H1 (cell line): ENCODE measurements around the gene ZMYND10. TPM values are rescaled to one million over a fixed set of nuclear protein-coding genes. Genes with fewer than 3 reads are reported as not detected.

ENCODE experiments used
- HDAC2 ChIP-seq, 2 experiments: fragments of 300-600 bp in 1 of 2; sonication (generic) in 1 of 2; IDR thresholded peaks; 2 replicates each; pipeline ENCODE4 v1.6.1; 2011 to 2012; ENCODE audit warnings: low read depth in 2 of 2, low read length in 2 of 2, mild to moderate bottlenecking in 2 of 2, moderate library complexity in 2 of 2, borderline replicate concordance in 1 of 2, inconsistent platforms in 1 of 2
- TBP ChIP-seq: IDR thresholded peaks from 2 replicates; pipeline ENCODE4 v1.6.1; 2011; ENCODE audit warnings: low read depth, low read length, improper control_type of control experiment
- polyA plus RNA-seq, 7 experiments: library from polyadenylated mRNA; depleted of rRNA in 3 of 7; stranded (reverse) in 5 of 7; unstranded in 2 of 7; fragments of >200 nt in 5 of 7; fragments of 200-250 nt in 2 of 7; gene quantifications; 1 replicate in 5 of 7; 2 replicates in 1 of 7; 4 replicates in 1 of 7; pipeline versions ENCODE4 v1.2.1 to v1.2.3, GENCODE V29; 2011 to 2013; ENCODE audit warnings: missing spikeins in 2 of 7, mixed read lengths in 2 of 7
- total RNA-seq: library from RNA; stranded (reverse); fragmentation: NEBNext Ultra II Directional; extraction: Animal tissue kit (Norgen Biotek cat#: 25700); gene quantifications from 2 replicates; pipeline ENCODE4 v1.2.1, GENCODE V29; 2021

ZMYND10 gene
- total and polyA plus RNA-seq, 2 of the 8 experiments (the other 6 are each of a cell fraction or from before 2014, with no cell fraction given), result 0.56 to 0.79 TPM

- TF ChIP-seq HDAC2 (IDR thresholded peaks at IDR 0.05; ENCODE audit: borderline replicate concordance in 1 of 2, low read depth in 2 of 2, low read length in 2 of 2) (no peak), TBP (no peak)
Observed at GRCh38 chr3:50365080-50365841, 19.7 kb upstream of the ZMYND10 start (continued).
